Activated T-cell treated with anti-CD3 and anti-CD28 coated beads for 24 hours (primary cell): ENCODE results near the gene CCDC194.

ENCODE experiments used
- DNase-seq: peaks from one replicate; pipeline ENCODE4 v3.0.0-alpha.2; 2020; ENCODE audit warnings: low read depth

The CCDC194 gene

GRCh38 chr19:17405250-17406045 is 11.5 kb upstream of the CCDC194 start, which contains the start of gene BST2:
Gene BST2 (minus strand): TSS chr19:17405630. CDS start chr19:17405575, 55 bp downstream.
- DNase-seq: no peak

- no peak for DNase-seq
Measured at GRCh38 chr19:17404621-17405249, 10.7 kb upstream of the CCDC194 start.

DNA sequence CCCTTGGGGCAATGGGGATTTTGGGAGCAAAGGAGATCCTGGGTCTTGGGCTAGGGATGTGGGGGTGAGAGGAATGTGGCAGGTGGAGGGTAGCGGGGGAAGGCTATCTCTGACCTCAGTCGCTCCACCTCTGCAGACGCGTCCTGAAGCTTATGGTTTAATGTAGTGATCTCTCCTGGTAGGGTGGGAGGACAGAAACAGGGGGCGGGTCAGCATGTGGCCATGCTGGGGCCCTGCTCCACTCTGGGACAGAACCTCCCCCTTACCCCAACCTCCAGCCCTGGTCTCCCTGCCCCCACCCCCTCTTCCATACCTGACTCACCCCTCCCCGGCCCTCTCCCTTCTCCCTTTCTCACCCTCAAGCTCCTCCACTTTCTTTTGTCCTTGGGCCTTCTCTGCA is 10.0 kb upstream of the CCDC194 start:
- DNase-seq: no peak

- no peak for DNase-seq
Measured at GRCh38 chr19:17402982-17403855, 9.2 kb upstream of the CCDC194 start.

- DNase-seq: no peak
Measured at GRCh38 chr19:17401628-17402027, 7.6 kb upstream of the CCDC194 start.

- DNase-seq: no peak
Measured at GRCh38 chr19:17398902-17399527, 5.0 kb upstream of the CCDC194 start.

DNA sequence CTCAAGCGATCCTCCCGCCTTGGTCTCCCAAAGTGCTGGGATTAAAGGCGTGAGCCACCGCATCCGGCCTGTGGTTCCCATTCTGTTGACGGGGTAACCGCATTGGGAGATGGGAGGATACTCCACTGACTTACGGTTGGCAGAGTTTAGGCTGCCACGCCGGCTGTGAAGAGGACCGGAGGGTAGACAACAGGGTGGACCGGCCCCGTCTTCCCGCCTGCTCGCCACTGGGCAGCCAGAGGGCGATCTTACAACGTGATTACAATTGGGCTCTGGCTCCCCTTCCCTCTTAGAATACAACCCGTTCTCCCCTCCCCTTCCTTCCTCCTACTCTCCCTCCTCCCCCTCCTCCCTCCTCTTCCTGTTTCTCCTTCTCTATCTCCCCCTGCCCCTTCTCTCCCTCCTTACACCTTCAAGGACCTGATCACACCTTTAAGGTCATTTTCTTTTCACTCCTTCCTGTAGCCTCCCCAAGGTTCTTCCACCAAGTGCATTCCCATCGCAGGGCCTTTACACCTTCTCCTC is 957 bp upstream of the CCDC194 start:
- DNase-seq: peak; percentile 61

GRCh38 chr19:17393002-17393401 is 994 bp downstream of the CCDC194 start:
- no peak for DNase-seq

DNA sequence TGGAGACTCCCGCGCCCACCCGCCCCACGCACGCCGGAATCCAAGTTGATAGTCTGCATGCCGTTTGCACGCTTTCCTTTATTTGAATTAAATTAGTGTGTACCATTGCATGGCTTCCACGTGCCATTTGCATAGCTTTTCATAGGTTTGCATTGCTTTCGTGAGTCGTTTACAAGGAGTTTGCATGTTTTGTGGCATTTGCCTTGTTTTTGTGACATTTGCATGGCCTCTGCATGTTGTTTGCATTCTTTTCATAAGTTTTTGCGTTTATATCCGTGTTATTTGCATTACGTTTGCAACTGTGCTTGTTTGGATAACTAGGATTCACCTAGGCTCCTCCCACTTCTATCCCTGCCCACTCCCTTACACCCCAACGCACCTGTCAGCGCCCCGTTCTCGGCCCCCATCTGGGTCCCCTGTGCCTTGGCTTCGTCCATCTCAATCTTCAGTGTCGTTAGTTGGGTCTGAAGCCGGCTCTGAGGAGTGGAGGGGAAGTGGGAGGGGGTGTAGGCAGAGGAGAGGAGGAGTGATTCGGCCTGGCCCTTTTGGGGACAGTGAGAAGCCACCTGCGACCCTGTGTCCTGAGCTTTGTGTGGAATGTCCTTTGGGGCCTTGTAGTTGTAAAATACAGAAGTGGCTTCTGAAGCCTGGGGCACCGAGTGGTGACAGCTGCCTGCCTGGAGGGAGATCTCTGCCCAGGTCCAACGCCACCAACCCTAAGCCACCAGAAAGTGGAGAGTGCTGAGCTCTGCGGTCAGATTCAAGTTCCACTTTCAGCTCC is 2.4 kb downstream of the CCDC194 start:
- DNase-seq: no peak

GRCh38 chr19:17390665-17391370 is 3.2 kb downstream of the CCDC194 start:
- DNase-seq: peak; percentile 88

- no peak for DNase-seq
Measured at GRCh38 chr19:17389957-17390664, 3.9 kb downstream of the CCDC194 start.

DNA sequence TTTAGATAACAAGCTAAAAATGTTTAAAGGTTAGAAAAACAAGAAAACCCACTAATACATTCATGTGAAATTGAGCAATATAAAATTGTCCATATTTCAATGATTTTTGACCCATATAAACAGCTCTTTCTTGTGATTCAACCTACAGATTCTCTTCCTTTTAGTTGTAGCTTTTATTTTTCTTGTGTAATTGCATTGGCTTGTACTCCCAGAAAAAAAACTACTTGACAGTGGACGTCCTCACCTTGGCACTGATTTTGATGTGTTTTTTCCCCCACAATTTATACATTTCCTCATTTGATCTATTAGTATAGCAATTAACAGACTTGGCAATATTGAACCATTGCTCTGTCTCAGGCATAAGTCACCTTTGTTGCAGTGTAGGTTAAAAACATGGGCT is 4.7 kb downstream of the CCDC194 start:
- no peak for DNase-seq

GRCh38 chr19:17385878-17386611 is 8.0 kb downstream of the CCDC194 start:
- DNase-seq: peak; percentile 49

DNA sequence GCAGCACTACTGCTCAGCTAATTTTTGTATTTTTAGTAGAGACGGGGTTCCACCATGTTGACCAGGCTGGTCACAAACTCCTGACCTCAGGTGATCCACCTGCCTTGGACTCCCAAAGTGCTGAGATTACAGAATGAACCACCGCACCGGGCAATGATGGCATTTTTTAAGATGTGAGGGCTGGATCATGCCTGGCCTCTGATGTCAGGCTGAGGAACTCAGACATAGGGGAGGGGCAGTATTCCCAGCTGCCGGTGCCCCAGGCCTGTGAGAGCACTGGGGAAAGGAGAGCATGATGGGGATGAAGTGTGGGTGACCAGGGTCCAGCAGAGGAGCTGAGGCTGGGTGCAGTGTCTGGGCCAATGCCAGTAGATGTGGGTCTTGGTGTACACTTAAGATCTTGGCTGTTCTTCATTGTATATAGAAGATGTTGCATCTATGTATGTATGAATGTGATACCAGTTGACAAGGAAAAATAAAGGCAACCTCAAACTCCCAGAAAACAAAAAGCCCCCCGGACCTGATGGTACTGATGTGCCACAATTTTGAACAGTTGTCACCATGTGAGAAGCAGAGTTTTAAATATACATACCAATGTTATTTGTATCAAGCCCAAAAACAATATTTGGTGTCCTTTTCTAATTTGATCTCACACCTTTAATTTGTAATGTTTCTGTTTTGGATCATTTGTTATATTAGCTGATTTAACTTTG is 13.4 kb downstream of the CCDC194 start:
- no peak for DNase-seq

DNA sequence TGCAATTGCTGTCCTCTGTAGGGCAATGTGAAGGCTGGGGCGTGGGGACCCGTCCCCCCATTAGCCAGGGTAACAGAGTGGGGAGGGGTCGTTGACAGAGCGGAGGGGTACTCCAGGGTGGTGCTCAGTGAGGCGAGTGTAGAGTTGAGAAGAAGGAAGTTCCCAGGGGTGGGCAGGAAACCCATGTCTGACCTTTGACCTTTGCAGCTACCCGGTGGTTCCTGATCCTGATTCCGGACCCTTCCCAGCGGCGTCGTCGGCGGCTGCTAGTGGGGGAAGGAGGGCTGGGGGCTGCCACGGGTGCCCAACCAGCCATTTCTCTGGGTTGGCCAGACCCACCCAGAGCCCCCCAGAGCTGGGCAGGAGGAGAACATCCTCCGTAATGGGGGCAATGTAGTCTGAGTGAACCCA is 14.8 kb downstream of the CCDC194 start:
- no peak for DNase-seq

DNA sequence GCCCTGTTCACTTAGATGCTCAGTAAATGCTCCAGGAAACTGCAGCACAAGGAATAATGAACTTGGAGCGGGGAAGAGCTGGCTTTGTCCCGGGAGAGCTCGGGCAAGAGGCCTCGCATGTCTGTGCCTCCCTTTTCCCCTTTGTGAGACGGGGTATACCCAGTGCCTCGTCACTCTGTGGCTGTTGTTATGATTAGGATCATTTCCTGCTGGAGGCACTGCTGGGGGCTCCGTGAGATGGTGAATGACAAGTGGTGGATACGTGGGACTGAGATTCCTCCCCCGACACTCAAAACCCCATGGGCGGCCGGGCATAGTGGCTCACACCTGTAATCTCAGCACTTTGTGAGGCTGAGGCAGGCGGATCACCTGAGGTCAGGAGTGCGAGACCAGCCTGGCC is 15.7 kb downstream of the CCDC194 start:
- no peak for DNase-seq

DNA sequence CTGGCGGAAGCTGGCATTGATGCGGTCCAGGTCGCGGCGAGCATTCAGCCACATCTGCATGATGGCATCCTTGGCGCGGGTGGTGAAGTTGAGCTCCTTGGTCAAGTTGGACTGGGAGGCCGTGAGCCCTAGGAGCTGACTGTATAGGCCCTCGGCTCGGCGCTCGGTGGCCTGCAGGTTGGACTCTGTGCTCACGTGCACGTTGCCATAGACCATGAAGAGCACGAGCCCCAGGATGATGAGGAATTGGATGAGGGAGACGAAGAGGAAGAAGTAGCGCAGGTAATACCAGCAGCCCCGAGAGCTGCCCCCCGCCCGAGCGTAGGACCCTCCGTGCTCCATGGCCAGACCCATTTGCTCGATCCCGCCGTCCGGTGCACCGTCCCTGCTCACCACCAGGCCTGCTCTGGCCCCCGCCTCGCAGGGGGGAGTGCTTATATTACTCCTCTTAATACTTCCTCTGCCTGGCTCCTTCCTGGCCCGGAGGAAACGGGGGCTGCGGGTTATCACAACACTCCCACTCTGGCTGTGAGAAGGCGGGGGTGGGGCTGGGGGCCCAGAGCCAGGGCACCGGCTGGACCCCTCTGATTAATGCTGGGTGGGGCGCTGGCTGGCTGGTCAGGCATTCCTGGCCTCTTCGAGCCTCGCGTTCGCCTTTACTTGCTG is 16.9 kb downstream of the CCDC194 start, which contains the start of gene PLVAP:
Gene PLVAP, minus strand, starts transcription at position 408 of the 666 bp plus-strand sequence. Its CDS starts 54 bp downstream, at position 354.
- DNase-seq: no peak
